NCI-H1105 (cell line): ENCODE results near the gene SYN1.

ENCODE experiments used
- DNase-seq: peaks from one replicate; lab custom pipeline; 2025; lab: John Stamatoyannopoulos, UW

SYN1 gene

DNA sequence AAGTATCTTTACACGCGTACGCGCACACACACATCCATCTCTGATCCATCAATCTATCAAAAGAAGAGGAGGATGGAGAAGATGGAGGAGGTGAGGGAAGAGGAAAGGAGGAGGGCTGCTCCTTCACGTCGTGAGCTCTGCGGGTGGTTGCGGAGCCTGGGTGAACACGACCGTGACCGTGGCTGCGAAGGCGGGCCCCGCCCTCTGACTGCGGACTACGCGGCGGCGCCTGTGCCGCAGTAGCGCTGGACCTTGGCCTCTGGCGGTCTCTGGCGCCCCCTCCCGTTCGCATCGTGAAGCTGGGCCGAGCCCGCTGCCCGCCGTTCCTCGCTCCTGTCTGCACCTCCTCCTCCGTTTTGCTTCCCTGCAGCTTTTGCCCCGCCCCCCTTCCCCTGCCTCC, 96.4 kb downstream of the SYN1 start:
- DNase-seq = peak; percentile 57
